ENCODE data around the gene PLA2G2C.
"Not testable (repeated sequence)": the region's sequence is repeated elsewhere in the genome, so short reads cannot be mapped to it uniquely, and the experiment has no call there.

The PLA2G2C gene, protein sequence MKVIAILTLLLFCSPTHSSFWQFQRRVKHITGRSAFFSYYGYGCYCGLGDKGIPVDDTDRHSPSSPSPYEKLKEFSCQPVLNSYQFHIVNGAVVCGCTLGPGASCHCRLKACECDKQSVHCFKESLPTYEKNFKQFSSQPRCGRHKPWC

DNA sequence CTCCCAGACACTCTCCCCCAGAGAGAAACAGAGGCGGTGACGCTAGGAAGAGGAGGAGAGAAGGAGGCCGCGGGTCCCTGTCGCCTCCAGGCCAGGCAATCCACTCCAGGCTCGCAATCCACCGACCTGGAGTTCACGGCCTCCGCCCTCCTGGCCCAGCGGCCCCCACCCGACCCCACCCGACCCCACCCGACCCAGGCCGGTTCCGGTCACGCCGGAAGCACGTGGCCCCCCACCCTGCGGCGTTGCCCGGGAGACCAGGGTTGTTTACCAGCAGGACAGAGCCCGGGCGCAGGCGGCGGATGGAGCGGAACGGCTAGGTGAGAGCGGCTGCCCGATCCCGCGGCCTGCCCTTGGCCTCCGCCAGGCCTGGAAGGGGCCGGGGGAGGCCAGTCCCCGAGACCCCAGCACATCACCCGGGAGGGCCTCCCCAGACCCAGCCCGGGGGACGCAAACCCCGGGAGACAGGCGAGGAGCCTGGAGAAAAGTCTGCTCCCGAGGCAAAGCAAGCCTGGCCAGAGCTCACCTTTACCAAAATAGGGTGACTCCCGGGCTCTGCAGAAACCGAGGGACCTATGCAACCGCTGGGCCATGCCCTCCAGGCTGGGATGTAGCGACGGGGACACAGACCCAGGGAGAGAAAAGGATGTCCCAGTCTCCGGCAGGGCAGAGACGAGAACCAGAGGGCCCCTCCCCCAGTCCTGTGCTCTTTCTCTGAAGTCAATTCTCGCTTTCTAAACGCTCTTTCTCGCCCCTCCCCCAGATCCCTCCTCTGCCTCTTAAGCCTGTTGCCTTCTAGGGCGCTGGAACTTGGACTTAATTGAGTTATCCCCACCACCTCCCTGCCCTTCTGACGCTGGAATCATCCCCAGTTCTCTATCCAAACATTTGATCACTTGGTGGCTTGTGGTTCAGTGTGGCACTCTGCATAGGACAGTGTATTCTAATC, at the start of gene PLA2G2C, which contains the start of gene UBXN10:
PLA2G2C (minus strand) TSS at position 685 of the 949 bp plus-strand sequence. CDS start 9,155 bp downstream, outside the sequence.
UBXN10 (plus strand) TSS at position 263 of the 949 bp plus-strand sequence. CDS start 4,466 bp downstream, outside the sequence.
- peak; percentile 62 to 76 for DNase-seq

DNA sequence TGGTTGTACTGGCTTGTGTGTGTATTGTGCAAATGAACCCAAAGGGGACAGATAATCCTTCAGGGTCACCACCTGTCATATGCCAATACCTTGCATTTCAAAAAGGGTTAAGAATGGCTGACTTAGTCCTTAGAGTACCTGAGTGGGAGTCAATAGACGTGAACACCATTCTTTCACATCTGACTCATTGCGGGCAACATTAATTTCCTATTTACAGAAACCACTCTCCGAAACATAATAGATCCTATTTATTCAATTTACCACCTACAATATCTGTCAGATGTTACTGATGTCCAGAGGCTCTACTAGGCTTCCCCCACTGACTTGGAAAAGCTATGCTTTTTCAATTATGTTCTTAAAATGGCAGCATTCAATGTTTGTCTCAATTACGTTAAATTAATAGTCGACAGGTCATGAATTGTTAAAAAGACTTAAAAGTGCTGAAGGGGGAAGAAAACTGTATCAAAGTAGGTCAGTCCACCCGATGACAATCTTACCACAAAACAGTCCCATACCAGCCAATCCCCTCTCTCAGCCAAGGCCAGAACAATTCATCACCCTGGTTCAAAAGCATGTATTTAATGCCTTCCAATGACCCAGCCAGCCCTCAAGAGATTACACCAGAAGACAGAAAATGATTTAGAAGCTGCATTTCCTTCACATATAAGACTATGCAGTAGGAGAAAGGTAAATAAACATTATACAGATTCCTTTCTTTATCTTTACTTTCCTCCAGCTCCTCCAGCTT, 48.6 kb upstream of the PLA2G2C start:
- DNase-seq: no peak

- DNase-seq: no peak
Measured at GRCh38 chr1:20233866-20234265, 47.5 kb upstream of the PLA2G2C start.

- DNase-seq: peak in 1 of 2 donors; percentile 33
Measured at GRCh38 chr1:20233394-20233793, 47.1 kb upstream of the PLA2G2C start.

- DNase-seq: not testable (repeated sequence)
Measured at GRCh38 chr1:20232564-20232963, 46.2 kb upstream of the PLA2G2C start.

GRCh38 chr1:20229171-20229570, 42.9 kb upstream of the PLA2G2C start:
- no peak for DNase-seq

- DNase-seq: no peak
Measured at GRCh38 chr1:20228314-20228825, 42.1 kb upstream of the PLA2G2C start.

GRCh38 chr1:20227704-20228103, 41.4 kb upstream of the PLA2G2C start:
- no peak for DNase-seq

DNA sequence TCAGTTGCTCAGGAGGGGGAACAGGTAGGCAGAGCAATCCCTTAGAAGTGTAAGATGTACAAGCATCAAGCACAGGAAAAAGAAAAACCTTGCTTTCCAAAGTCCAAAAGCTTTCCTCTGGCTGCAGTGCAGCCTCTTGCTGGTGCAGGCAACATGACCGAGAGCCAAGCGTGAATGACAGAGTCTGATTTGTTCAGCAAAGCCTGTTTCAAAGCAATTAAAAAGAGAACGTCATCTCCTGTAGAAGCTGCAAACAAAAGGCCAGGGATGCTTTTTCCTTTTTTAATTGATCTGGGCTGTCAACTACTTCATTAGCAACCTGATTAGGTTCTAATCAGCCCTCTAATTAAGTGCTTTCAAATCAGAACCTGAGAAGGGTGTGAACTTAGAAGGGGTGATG, 38.2 kb upstream of the PLA2G2C start:
- DNase-seq: no peak

DNA sequence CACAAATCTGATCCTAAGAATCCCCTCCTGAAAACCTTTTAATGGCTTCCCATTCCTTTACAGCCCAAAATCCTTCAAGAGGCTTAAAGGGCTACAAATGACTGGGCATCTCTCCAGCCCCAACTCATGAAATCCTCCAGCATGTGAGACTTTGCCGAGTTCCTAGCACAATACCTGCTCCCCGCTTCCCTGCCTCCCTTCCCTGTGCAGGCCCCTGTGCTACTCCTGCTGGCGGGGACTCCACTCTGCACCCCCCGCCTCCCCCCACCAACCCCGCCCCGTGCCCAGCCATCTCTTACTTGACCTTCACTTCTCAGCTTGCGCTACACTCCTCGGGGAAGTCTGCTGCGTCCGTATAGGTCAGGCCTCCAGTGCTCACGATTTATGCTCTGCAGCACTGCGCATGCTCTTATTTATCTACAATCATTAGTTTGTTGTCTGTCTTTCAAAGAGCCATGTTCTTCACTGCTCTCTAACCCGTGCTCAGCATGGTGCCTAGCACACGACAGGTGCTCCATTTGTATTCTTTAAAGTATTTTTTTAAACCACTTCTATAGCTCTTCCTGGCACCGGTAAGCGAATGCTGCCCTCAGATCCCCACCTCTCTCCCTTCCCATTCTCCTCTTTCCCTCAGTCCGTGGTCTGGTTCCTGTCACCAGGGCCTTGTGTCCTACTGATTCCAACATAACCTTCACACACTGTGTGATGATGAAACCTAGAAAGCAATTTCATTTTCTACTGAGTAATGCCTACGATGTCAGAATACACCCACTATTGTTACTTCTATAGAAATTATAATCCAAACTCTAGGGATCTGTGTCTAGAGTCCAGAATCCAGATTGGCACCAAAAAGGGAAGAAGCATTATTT, 37.5 kb upstream of the PLA2G2C start:
- DNase-seq: no peak

DNA sequence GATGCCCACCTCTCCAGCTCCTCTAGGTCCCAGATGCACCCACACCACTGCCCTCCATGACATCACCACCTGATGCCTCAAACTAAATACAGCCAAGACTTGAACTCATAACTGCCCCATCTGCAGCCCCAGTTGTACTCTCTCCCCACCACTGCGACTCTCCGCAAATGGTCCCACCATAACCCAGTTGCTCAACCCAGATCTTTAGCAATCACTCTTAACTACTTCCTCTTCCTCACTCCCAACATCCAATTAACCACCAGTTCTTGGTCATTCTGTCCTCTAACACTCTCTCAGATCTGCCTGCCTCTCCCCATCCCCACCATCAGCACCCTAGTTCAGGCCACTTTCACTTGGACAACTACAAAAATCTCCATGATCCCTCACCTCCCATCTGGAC, 36.8 kb upstream of the PLA2G2C start:
- no peak for DNase-seq

GRCh38 chr1:20220036-20220435, 33.7 kb upstream of the PLA2G2C start:
- DNase-seq: no peak

GRCh38 chr1:20219053-20219452, 32.7 kb upstream of the PLA2G2C start:
- DNase-seq: not testable (repeated sequence)

GRCh38 chr1:20216574-20216973, 30.3 kb upstream of the PLA2G2C start:
- peak in 1 of 2 donors; percentile 18 for DNase-seq

DNA sequence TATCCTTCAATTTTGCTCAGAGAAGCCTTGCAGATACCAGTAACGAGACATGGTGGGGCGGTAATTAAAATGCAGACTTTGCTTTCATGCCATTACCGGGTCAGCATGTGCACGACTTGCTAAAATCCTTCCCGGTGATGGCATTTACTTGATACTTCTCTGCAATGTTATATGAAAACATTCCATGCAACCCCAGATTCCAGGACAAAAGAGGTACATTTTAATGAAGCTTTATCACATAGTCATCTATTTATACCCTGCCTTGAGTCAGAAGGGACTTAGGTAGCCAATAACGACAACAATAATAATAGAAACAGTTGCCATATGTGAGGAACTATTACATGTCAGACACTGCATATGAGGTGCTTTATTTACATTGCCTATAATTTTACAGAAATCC, 29.4 kb upstream of the PLA2G2C start:
- no peak for DNase-seq

GRCh38 chr1:20212685-20213331, 26.5 kb upstream of the PLA2G2C start:
- DNase-seq: peak; percentile 50 to 57

GRCh38 chr1:20212085-20212684, 25.9 kb upstream of the PLA2G2C start:
- no peak for DNase-seq

DNA sequence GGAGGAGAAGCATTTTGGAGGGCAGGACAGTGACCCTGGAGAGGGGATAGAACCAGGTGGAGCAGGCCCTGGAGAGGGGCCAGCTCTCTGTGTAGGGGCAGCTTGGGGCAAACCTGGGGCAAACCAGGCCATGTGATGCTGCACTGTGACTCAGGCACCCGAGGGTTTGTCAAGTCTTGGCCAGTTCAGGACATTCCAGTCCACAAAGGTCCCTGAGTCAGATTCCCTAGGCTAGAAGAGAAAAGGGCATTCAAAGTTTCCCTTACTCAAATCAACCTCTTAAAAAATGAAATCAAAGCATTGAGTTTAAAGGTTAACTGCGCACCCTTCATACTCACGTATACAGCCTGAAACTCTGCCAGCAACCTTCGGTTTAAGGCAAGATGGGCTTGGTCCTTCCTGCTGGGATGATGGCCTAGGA, 25.2 kb upstream of the PLA2G2C start:
- no peak for DNase-seq

- DNase-seq: no peak
Measured at GRCh38 chr1:20210736-20211460, 24.6 kb upstream of the PLA2G2C start.

GRCh38 chr1:20209471-20209870, 23.2 kb upstream of the PLA2G2C start:
- no peak for DNase-seq

All from CD4-positive, alpha-beta T cell treated with Interleukin-4 for 1 hour (primary cell).